ENCODE data around the gene CHST13.

DNA sequence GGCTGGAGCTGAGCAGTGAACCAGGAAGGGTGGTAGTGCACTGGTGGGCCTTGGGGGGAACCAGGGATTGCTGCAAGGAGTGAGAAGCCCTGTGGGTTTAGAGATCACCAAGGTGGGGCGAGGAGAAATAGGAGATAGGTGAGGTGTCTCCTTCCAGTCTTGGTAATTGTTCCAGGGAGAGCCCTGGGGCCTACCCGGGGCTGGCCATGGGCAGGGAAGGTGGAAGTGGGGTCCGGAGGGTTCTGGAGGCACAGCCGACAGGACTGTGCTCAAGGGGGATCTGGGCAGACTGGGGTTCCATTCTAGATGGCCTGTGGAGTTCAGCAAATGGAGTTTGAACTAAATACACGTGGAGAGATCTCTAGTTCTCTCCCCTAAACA lies 4.5 kb downstream of the CHST13 start:
- no peak for TF ChIP-seq FOSL1 (IDR thresholded peaks at IDR 0.05; ENCODE audit: low read depth)
- no peak for TF ChIP-seq YY1 (IDR thresholded peaks at IDR 0.05; ENCODE audit: extremely low read depth, insufficient replicate concordance, low read depth, low read length)

Measured in HCT116 (cell line).